D341Med (cell line): Measurements from ENCODE around the gene LHCGR.
"Not testable (repeated sequence)": the region's sequence is repeated elsewhere in the genome, so short reads cannot be mapped to it uniquely, and the experiment has no call there.

ENCODE experiments used
- DNase-seq: peaks from one replicate; pipeline ENCODE4 v3.0.0; 2012; ENCODE audit warnings: low spot score

The LHCGR gene

GRCh38 chr2:48709096-48710034 lies 46.2 kb downstream of the LHCGR start:
- no peak for DNase-seq

- no peak for DNase-seq
These were observed 48.1 kb downstream of the LHCGR start for GRCh38 chr2:48707466-48707865.

DNA sequence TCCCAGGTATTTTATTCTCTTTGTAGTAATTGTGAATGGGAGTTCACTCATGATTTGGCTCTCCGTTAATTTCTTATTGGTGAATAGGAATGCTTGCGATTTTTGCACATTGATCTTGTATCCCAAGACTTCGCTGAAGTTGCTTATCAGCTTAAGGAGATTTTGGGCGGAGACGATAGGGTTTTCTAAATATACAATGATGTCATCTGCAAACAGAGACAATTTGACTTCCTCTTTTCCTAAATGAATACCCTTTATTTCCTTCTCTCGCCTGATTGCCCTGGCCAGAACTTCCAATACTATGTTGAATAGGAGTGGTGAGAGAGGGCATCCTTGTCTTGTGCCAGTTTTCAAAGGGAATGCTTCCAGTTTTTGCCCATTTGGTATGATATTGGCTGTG lies 51.9 kb downstream of the LHCGR start:
- DNase-seq = not testable (repeated sequence)

GRCh38 chr2:48699348-48699930 lies 56.1 kb downstream of the LHCGR start:
- DNase-seq = no peak

DNA sequence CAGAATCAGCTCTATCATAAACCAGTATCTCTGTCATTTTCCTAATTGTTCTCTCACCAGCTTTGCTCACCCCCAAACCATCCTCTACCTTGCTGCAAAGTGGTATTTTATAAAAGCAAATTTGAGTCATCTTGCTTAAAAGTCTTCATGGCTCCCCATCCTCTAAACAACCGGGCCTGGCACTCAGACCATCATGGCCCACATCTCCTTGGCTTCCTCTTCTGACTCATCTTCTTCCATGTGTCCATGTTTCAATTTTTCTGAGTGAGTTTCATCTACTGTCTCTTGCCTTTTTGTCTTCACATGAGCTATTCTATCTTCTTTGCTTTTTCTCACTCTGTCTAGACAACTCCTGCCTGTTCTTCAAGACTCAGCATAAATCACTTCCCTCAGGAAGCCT lies 58.6 kb downstream of the LHCGR start:
- no peak for DNase-seq

DNA sequence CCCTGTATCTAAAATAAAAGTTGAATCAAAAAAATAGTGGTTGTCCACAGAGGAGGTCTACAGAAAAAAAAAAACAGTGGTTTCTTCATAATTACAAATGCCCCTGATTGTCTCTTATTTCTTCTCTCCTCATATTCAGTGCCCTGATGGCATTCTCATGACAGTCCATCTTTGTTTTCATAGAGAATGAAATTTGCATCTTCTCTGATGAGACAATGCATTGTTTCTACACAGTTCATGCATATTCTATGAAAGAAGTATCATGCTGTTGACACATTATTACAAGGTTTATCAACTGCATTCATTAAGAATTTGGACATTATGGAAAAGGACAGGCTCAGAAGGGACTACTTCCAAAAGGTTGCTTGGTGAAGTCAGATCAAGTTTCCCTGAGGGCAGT lies 59.5 kb downstream of the LHCGR start:
- DNase-seq = no peak

DNA sequence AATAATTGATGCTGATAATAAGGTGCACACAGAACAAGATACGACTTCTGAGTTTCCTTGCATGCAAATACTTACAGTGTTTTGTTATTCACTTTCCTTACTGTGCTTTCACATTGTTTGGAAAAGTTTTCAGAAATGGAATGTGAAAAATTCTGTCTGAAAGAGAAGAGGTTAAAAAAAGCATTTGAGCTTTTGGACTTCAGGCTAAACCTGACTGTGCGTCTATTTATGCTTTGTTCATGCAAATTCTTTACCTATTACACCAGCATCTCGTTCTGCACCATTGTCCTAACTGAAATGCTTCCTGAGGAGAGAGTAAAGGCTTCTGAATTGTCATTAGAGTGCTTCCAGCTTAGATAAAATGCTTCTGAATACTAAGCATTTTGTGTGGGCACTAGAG lies 61.4 kb downstream of the LHCGR start:
- DNase-seq = no peak

- DNase-seq = no peak
These were observed 61.9 kb downstream of the LHCGR start for GRCh38 chr2:48693645-48694044.

DNA sequence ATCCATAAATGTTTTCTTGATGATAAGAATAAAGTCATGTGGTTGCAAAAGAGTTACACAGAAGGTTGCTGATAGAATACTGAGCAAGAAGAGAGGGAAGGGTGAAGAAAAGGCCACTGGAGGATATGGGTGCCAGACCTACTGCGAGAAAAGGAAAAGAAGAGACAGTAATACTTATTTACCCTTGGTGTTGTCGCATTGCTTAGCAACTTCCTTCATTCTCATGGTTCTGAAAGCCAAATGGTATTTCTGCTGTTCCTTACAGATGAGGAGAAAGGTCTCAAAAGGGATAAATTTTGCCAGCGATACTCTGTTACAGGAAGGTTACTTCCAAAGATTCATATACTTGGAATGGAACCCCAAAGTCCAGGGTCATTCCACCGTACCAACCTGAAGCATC lies 62.5 kb downstream of the LHCGR start:
- no peak for DNase-seq

DNA sequence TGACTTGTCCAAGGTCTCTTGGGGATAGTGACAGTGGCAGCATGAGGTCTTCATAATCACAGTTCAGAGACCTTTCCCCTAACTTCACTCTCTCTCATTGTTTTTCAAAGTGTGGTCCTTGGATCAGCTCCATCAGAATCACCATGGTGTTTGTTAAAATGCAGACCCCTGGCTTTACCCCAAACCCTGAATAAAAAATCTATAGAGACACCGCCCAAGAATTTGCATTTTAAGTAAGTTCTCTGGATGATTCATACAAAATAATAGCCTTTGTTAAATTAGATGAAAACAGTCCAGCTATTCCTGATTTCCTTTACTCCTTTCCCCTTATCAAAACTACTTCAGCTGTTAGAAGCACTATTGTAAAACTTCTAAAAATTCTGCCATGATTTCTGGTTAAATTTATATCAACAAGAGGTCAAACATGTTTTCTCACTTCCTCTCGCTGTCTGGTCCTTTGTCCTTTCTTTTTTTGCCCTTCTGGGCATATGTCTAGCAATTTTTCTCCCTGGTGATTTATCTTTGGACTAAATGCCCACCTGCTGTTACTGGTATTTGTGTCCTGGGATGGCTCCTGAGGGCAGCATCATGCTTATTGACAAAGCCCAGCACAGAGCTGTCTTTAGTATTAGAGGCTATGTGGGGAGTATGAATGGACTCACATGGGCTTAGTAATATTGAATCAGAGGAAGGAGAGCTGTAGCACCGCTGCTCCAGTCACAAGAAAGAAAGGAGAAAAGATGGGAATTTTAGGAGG lies 63.4 kb downstream of the LHCGR start:
- no peak for DNase-seq

DNA sequence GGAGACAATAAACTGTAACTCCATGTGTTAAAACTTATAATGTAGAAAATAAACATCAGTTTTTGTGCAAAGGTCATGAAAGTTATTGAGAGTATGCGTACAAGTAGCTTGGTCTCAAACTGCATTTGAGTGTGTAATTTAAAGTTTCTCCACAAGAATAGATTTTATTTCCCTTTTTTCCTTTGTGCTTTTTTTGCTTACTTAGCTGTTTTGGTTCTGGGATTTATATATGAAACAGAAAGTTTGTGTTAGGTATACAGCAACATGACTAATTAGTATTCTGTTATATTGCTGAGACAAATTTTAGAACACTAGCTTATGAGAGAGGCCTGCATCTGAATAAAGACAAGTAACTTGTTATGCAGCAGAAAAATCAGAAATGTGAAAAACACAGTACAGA lies 70.4 kb downstream of the LHCGR start:
- DNase-seq = no peak

- DNase-seq = no peak
These were observed 78.1 kb downstream of the LHCGR start for GRCh38 chr2:48677450-48677849.

GRCh38 chr2:48674933-48675332 lies 80.6 kb downstream of the LHCGR start:
- DNase-seq = no peak

GRCh38 chr2:48673581-48673980 lies 81.9 kb downstream of the LHCGR start:
- no peak for DNase-seq

DNA sequence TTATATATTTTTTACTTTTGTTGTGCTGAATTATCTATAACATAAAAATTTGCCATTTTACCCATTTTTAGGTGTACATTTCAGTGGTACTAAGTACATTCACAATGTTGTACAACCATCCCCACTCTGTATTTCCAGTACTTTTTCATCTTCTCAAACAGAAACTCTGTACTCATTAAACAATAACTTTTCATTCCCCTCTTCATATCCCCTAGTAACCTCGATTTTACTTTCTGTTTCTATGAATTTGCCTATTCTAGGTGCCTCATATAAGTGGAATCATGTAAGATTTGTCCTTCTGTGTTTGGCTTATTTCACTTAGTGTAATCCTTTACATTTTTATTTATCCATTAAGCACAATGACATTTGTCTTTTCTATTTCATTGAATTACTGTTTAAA lies 86.5 kb downstream of the LHCGR start:
- DNase-seq = no peak

- DNase-seq = no peak
These were observed 104.2 kb downstream of the LHCGR start for GRCh38 chr2:48651158-48651790.

- no peak for DNase-seq
These were observed 117.3 kb downstream of the LHCGR start for GRCh38 chr2:48638261-48638660.
